Measurements from ENCODE around the gene LRIG2. TPM values are rescaled to one million over a fixed set of nuclear protein-coding genes. Genes with fewer than 3 reads are reported as not detected.
A peak's percentile ranks its signal among the peaks of the same experiment; 100 is the strongest.

LRIG2 gene
- total and polyA plus RNA-seq, 11 donors, result 3.5 to 13.1 (median 8.5) TPM

GRCh38 chr1:113141650-113142473 lies 68.9 kb downstream of the LRIG2 start:
- Histone ChIP-seq H3K27ac (peak overlapping the region in 3 of 12 donors; percentile 30 to 51 (median 30)), H3K4me1 (peaks cover 0 to 33% (median 25%) of the 10 kb centered on the region in 12 donors), H3K4me3 (no peak overlapping the region), H3K9me3 (no peaks in the 10 kb centered on the region), H3K36me3 (no peaks in the 10 kb centered on the region), H3K27me3 (no peaks in the 10 kb centered on the region)
- WGBS, 4 donors, result 68 to 78% (median 72%) methylated on average over 4 of the region's 4 CpGs
- intact Hi-C loops (cut with DNase I), result loop anchor here (2.0 to 10.0 kb wide), 11 partner anchors 243 to 763 kb away; partner anchors contain the start of genes MAGI3 (in 3 of the 10), AP4B1 (in 1 of the 10) and DCLRE1B (in 1 of the 10)
- ATAC-seq (peak in 1 of 4 donors; percentile 22), DNase-seq (no peak)
- no peak for TF ChIP-seq CTCF (IDR thresholded peaks at IDR 0.05)
- TF ChIP-seq POLR2A (IDR thresholded peaks at IDR 0.05), result no peak

- Histone ChIP-seq H3K4me3 (no peak overlapping the region), H3K27ac (peak overlapping the region in 1 of 12 donors; percentile 15), H3K27me3 (no peaks in the 10 kb centered on the region)
Observed at GRCh38 chr1:113142791-113143190, 69.8 kb downstream of the LRIG2 start.

GRCh38 chr1:113146242-113147072 lies 73.5 kb downstream of the LRIG2 start:
- H3K27me3 ChIP-seq, result no peaks in the 10 kb centered on the region
- DNase-seq (no peak), ATAC-seq (no peak)
- H3K4me1 ChIP-seq, result peaks cover 0 to 22% (median 16%) of the 10 kb centered on the region in 12 donors
- H3K36me3 ChIP-seq, result no peaks in the 10 kb centered on the region
- no peak overlapping the region for H3K4me3 ChIP-seq
- intact Hi-C loops (cut with DNase I), result loop anchor here in 4 of 10 donors (10.0 kb wide), 4 partner anchors 238 to 758 kb away; partner anchors contain the start of genes AP4B1 (in 1 of the 4), DCLRE1B (in 1 of the 4) and MAGI3 (in 1 of the 4)
- no peak overlapping the region for H3K27ac ChIP-seq
- WGBS, 4 donors, result 89 to 93% (median 89%) methylated on average over 7 of the region's 7 CpGs
- TF ChIP-seq CTCF (IDR thresholded peaks at IDR 0.05) (no peak), POLR2A (IDR thresholded peaks at IDR 0.05) (no peak)
- H3K9me3 ChIP-seq, result no peaks in the 10 kb centered on the region

More at GRCh38 chr1:113142791-113143190, 69.8 kb downstream of the LRIG2 start:
- intact Hi-C loops (cut with DNase I), result loop anchor here in 8 of 10 donors (2.0 to 10.0 kb wide), 8 partner anchors 242 to 762 kb away; partner anchors contain the start of genes MAGI3 (in 3 of the 8), AP4B1 (in 1 of the 8) and DCLRE1B (in 1 of the 8)
- peaks cover 0 to 33% (median 25%) of the 10 kb centered on the region in 12 donors for H3K4me1 ChIP-seq
- TF ChIP-seq CTCF (IDR thresholded peaks at IDR 0.05) (no peak), POLR2A (IDR thresholded peaks at IDR 0.05) (no peak)
- ATAC-seq (peak in 3 of 4 donors; percentile 19 to 30 (median 23)), DNase-seq (no peak)
- no peaks in the 10 kb centered on the region for H3K36me3 ChIP-seq
- no peaks in the 10 kb centered on the region for H3K9me3 ChIP-seq
- WGBS, 4 donors, result 5 to 30% (median 18%) methylated on average over 1 of the region's 1 CpG

Data from heart left ventricle (tissue), 16 donors.